ENCODE measurements around the gene HS6ST1.

- TF ChIP-seq CTCF (conservative IDR thresholded peaks at IDR 0.05; ENCODE audit: low read length) (no peak), EZH2phosphoT487 (IDR thresholded peaks at IDR 0.05; ENCODE audit: borderline replicate concordance, low read depth, low read length) (no peak)
Measured at GRCh38 chr2:128309280-128310093, 9.2 kb downstream of the HS6ST1 start.
